ENCODE measurements around the gene ABI1. TPM values are rescaled to one million over a fixed set of nuclear protein-coding genes. Genes with fewer than 3 reads are reported as not detected.

Gene ABI1
- total and polyA plus RNA-seq, 2 of the 13 experiments (the other 11 are each of a cell fraction or from before 2014, with no cell fraction given), result 20.9 to 22.9 TPM

DNA sequence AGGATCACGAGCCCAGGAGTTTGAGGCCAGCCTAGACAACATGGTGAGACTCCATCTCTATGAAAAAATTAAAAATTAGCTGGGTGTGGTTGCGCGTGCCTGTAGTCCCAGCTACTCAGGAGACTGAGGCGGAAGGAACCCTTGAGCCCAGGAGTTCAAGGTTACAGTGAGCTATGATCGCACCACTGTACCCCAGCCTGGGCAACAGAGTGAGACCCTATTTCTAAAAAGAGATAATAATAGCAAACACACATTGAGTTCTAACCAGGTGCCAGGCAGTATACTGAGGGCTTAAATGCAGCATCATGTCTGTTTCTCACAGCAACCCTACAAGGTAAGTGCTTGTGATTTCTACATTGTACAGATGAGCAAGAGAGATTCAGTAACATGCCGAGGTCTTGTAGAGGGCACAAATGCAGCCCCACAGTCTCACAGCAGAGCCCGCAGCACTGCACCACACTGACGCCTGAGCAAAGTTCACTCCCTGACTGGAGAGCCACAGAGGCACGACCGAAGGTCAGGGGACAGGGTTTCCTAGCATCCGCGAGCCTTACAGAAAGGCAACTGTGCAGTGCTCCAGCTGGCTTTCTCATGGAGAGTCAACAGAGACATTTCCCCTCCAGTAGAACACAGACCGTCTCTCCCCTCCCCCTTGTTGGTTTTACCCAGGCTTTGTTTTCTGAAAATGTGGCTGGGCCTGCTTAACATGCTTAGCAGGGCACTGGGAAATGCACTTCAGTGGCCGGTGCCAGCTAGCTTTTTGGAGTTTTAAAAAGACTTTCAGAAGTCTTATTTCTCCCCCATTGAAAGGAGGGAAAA, 126.8 kb downstream of the ABI1 start (continued):
- TF ChIP-seq, protein P1, sequence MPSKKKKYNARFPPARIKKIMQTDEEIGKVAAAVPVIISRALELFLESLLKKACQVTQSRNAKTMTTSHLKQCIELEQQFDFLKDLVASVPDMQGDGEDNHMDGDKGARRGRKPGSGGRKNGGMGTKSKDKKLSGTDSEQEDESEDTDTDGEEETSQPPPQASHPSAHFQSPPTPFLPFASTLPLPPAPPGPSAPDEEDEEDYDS (CRISPR knock-in tag; IDR thresholded peaks at IDR 0.05), result peak; percentile 60; the same call in 1 of the 2 replicates
- TF ChIP-seq ZNF430 (CRISPR knock-in tag; IDR thresholded peaks at IDR 0.05), result peak; percentile 55; the same call in 1 of the 2 replicates
- TF ChIP-seq RELA (CRISPR knock-in tag; IDR thresholded peaks at IDR 0.05), result no peak
- peak; percentile 58; the same call in 1 of the 2 replicates for TF ChIP-seq ZNF501 (CRISPR knock-in tag; IDR thresholded peaks at IDR 0.05)
- no peak for TF ChIP-seq NCOA5 (CRISPR knock-in tag; IDR thresholded peaks at IDR 0.05)
- TF ChIP-seq, protein P2, sequence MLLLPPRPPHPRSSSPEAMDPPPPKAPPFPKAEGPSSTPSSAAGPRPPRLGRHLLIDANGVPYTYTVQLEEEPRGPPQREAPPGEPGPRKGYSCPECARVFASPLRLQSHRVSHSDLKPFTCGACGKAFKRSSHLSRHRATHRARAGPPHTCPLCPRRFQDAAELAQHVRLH (CRISPR knock-in tag; IDR thresholded peaks at IDR 0.05; ENCODE audit: borderline replicate concordance, low read depth), result peak; percentile 86; the same call in 1 of the 2 replicates
- TF ChIP-seq ZNF883 (CRISPR knock-in tag; IDR thresholded peaks at IDR 0.05; ENCODE audit: not compliant biosample characterization), result no peak
- no peak for TF ChIP-seq EEA1 (CRISPR knock-in tag; IDR thresholded peaks at IDR 0.05; ENCODE audit: borderline replicate concordance)
- peak; percentile 92 for TF ChIP-seq ZNF687 (CRISPR knock-in tag; IDR thresholded peaks at IDR 0.05)
- peak; percentile 40 for TF ChIP-seq CEBPG (CRISPR knock-in tag; IDR thresholded peaks at IDR 0.05)
- TF ChIP-seq MNT (IDR thresholded peaks at IDR 0.05), result no peak
- no peak for TF ChIP-seq SRSF1 (optimal IDR thresholded peaks at IDR 0.05; ENCODE audit: low read depth, low read length)
- no peak for TF ChIP-seq ZNF33A (CRISPR knock-in tag; IDR thresholded peaks at IDR 0.05; ENCODE audit: borderline replicate concordance)
- TF ChIP-seq, protein P3, sequence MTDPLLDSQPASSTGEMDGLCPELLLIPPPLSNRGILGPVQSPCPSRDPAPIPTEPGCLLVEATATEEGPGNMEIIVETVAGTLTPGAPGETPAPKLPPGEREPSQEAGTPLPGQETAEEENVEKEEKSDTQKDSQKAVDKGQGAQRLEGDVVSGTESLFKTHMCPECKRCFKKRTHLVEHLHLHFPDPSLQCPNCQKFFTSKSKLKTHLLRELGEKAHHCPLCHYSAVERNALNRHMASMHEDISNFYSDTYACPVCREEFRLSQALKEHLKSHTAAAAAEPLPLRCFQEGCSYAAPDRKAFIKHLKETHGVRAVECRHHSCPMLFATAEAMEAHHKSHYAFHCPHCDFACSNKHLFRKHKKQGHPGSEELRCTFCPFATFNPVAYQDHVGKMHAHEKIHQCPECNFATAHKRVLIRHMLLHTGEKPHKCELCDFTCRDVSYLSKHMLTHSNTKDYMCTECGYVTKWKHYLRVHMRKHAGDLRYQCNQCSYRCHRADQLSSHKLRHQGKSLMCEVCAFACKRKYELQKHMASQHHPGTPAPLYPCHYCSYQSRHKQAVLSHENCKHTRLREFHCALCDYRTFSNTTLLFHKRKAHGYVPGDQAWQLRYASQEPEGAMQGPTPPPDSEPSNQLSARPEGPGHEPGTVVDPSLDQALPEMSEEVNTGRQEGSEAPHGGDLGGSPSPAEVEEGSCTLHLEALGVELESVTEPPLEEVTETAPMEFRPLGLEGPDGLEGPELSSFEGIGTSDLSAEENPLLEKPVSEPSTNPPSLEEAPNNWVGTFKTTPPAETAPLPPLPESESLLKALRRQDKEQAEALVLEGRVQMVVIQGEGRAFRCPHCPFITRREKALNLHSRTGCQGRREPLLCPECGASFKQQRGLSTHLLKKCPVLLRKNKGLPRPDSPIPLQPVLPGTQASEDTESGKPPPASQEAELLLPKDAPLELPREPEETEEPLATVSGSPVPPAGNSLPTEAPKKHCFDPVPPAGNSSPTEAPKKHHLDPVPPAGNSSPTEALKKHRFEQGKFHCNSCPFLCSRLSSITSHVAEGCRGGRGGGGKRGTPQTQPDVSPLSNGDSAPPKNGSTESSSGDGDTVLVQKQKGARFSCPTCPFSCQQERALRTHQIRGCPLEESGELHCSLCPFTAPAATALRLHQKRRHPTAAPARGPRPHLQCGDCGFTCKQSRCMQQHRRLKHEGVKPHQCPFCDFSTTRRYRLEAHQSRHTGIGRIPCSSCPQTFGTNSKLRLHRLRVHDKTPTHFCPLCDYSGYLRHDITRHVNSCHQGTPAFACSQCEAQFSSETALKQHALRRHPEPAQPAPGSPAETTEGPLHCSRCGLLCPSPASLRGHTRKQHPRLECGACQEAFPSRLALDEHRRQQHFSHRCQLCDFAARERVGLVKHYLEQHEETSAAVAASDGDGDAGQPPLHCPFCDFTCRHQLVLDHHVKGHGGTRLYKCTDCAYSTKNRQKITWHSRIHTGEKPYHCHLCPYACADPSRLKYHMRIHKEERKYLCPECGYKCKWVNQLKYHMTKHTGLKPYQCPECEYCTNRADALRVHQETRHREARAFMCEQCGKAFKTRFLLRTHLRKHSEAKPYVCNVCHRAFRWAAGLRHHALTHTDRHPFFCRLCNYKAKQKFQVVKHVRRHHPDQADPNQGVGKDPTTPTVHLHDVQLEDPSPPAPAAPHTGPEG (CRISPR knock-in tag; IDR thresholded peaks at IDR 0.05), result no peak
- TF ChIP-seq, protein P4, sequence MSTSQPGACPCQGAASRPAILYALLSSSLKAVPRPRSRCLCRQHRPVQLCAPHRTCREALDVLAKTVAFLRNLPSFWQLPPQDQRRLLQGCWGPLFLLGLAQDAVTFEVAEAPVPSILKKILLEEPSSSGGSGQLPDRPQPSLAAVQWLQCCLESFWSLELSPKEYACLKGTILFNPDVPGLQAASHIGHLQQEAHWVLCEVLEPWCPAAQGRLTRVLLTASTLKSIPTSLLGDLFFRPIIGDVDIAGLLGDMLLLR (CRISPR knock-in tag; IDR thresholded peaks at IDR 0.05), result no peak
